ENCODE measurements around the gene WARS2. TPM values are rescaled to one million over a fixed set of nuclear protein-coding genes. Genes with fewer than 3 reads are reported as not detected.

WARS2 gene
- total and polyA plus RNA-seq, 2 of the 8 experiments (the other 6 are each of a cell fraction or from before 2014, with no cell fraction given), result 4.3 to 12.9 TPM

DNA sequence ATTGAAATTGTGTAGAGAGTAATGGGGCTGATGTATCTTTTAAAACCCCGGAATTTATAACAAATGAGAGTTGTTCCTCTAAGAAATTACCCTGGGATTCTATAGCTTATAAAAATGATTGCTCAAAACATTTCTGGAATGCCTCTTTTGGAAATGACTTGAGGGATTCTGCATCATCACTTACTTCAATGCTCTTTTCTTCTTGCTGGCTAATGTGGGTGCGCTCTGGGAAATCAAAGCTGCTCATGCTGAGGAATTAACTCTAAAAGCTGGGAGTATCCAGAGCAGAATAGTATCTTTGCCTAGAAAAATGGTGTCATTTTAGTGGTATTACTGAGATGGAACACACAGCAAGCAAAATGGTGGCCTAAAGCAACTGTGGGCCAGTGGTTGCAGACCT, 129.3 kb downstream of the WARS2 start:
- H2BK120ac ChIP-seq (replicated peaks; ENCODE audit: low read depth, low read length), result no peak overlapping the region
- no peaks in the 10 kb centered on the region for H3K9me3 ChIP-seq (ENCODE audit: insufficient read depth in 2 of 2, low read depth in 1 of 2, low read length in 1 of 2)
- H3K79me2 ChIP-seq (ENCODE audit: control insufficient read depth in 1 of 2, insufficient read depth in 2 of 2, low read length in 2 of 2), result no peaks in the 10 kb centered on the region
- whole genome bisulfite sequencing, 2 experiments (ENCODE audit: extremely low coverage in 1 of 2, insufficient coverage in 1 of 2, insufficient read length in 1 of 2, insufficient replicate concordance in 2 of 2, low coverage in 1 of 2, low lambda C conversion rate in 2 of 2, missing lambda C conversion rate in 1 of 2), result 97% methylated on average over 2 of the region's 2 CpGs; no CpG with 5 or more reads in 1 of the 2 experiments
- H3K4me2 ChIP-seq (ENCODE audit: insufficient read depth in 1 of 2, low read depth in 2 of 2, low read length in 2 of 2), result no peak overlapping the region
- H2AFZ ChIP-seq (ENCODE audit: low read length), result no peak overlapping the region
- H3K36me3 ChIP-seq (ENCODE audit: control insufficient read depth in 2 of 4, insufficient read depth in 4 of 4, low read length in 3 of 4), result peaks cover 0 to 5% (median 0%) of the 10 kb centered on the region in 4 experiments; a peak in 1 of 8 replicates
- no peak overlapping the region for H3K14ac ChIP-seq (ENCODE audit: insufficient read length)
- CTCF ChIA-PET (ENCODE audit: partially characterized antibody), result interaction anchor here (1.0 to 1.5 kb wide), 4 partner anchors 13 to 356 kb away, joined by 3 to 5 read pairs (median 4); no protein-coding TSS in a partner anchor
- no peak overlapping the region for H2BK5ac ChIP-seq (ENCODE audit: low read depth, low read length)
- no peak for DNase-seq (ENCODE audit: low read depth in 1 of 2, low spot score in 2 of 2)
- H2AK5ac ChIP-seq (ENCODE audit: low read depth, low read length), result no peak overlapping the region
- H3K4ac ChIP-seq (replicated peaks; ENCODE audit: insufficient read length, low read depth, low read length), result no peak overlapping the region
- no peak overlapping the region for H3K9ac ChIP-seq (replicated peaks in 1 of 4; ENCODE audit: extremely low read depth in 1 of 4, low read depth in 3 of 4, low read length in 3 of 4)
- no peak overlapping the region for H3K56ac ChIP-seq (replicated peaks; ENCODE audit: insufficient read length, low read depth, low read length)
- H3K18ac ChIP-seq (ENCODE audit: extremely low read depth, low read length), result no peak overlapping the region
- no peak overlapping the region for H2BK15ac ChIP-seq (ENCODE audit: low read length)
- no peaks in the 10 kb centered on the region for H3K79me1 ChIP-seq (ENCODE audit: low read depth, low read length)
- no peaks in the 10 kb centered on the region for H4K20me1 ChIP-seq (replicated peaks in 1 of 2; ENCODE audit: control insufficient read depth in 1 of 2, insufficient read depth in 2 of 2, low read length in 2 of 2)
- H3K27me3 ChIP-seq (replicated peaks in 1 of 4; ENCODE audit: control insufficient read depth in 3 of 4, extremely low read depth in 1 of 4, insufficient read depth in 3 of 4, low read length in 3 of 4), result peaks cover 26 to 37% (median 31%) of the 10 kb centered on the region in 4 experiments; a peak in 6 of 7 replicates
- H4K5ac ChIP-seq (ENCODE audit: insufficient read length, low read depth, low read length), result no peak overlapping the region
- FAIRE-seq, result no peak
- no peak overlapping the region for H3K27ac ChIP-seq (ENCODE audit: low read depth, low read length)
- no peak overlapping the region for H2BK20ac ChIP-seq (ENCODE audit: low read length)
- H2BK12ac ChIP-seq (ENCODE audit: low read depth, low read length), result no peak overlapping the region
- POLR2A ChIA-PET (ENCODE audit: partially characterized antibody), result no interaction called here
- peaks cover 2% of the 10 kb centered on the region; the same call in 1 of the 2 replicates for H3K23me2 ChIP-seq (ENCODE audit: low read depth, low read length)
- H4K91ac ChIP-seq (replicated peaks; ENCODE audit: insufficient read length, low read length), result no peak overlapping the region
- no peak overlapping the region for H3K23ac ChIP-seq (ENCODE audit: insufficient read length)
- peaks cover 0 to 16% (median 6%) of the 10 kb centered on the region in 4 experiments; a peak in 6 of 7 replicates for H3K4me1 ChIP-seq (replicated peaks in 1 of 4; ENCODE audit: control insufficient read depth in 3 of 4, insufficient read depth in 4 of 4, low read length in 3 of 4)
- H3K4me3 ChIP-seq (ENCODE audit: extremely low read depth in 1 of 4, insufficient read depth in 2 of 4, low read depth in 3 of 4, low read length in 4 of 4), result no peak overlapping the region
- TF ChIP-seq PHF8 (conservative IDR thresholded peaks at IDR 0.05; ENCODE audit: low read depth, low read length), result no peak
- H4K8ac ChIP-seq (ENCODE audit: extremely low read depth, insufficient read depth, low read length), result no peak overlapping the region

Measured in H1 (cell line).